Medulla oblongata (tissue), 1 donor: ENCODE results near the gene TAOK3.
"Not testable (repeated sequence)": the region's sequence is repeated elsewhere in the genome, so short reads cannot be mapped to it uniquely, and the experiment has no call there.

ENCODE experiments used
- DNase-seq: peaks from one replicate; pipeline ENCODE4 v3.0.0-alpha.2; 2015; ENCODE audit errors: extremely low spot score

Gene TAOK3

GRCh38 chr12:118337194-118337838 lies 35.4 kb downstream of the TAOK3 start:
- no peak for DNase-seq

- DNase-seq: no peak
These were observed 36.6 kb downstream of the TAOK3 start for GRCh38 chr12:118336123-118336522.

- no peak for DNase-seq
These were observed 37.7 kb downstream of the TAOK3 start for GRCh38 chr12:118334939-118335567.

- DNase-seq: no peak
These were observed 38.5 kb downstream of the TAOK3 start for GRCh38 chr12:118334241-118334640.

GRCh38 chr12:118332511-118332910 lies 40.2 kb downstream of the TAOK3 start:
- DNase-seq: no peak

- DNase-seq: peak; percentile 50
These were observed 42.2 kb downstream of the TAOK3 start for GRCh38 chr12:118330421-118331018.

GRCh38 chr12:118328486-118329330 lies 44.0 kb downstream of the TAOK3 start:
- DNase-seq: no peak

GRCh38 chr12:118327391-118327790 lies 45.3 kb downstream of the TAOK3 start:
- DNase-seq: no peak

- DNase-seq: no peak
These were observed 45.7 kb downstream of the TAOK3 start for GRCh38 chr12:118326991-118327390.

GRCh38 chr12:118325081-118325480 lies 47.6 kb downstream of the TAOK3 start:
- no peak for DNase-seq

GRCh38 chr12:118319627-118320026 lies 53.1 kb downstream of the TAOK3 start:
- DNase-seq: no peak

- no peak for DNase-seq
These were observed 54.0 kb downstream of the TAOK3 start for GRCh38 chr12:118318744-118319143.

- no peak for DNase-seq
These were observed 55.0 kb downstream of the TAOK3 start for GRCh38 chr12:118317729-118318128.

- no peak for DNase-seq
These were observed 56.9 kb downstream of the TAOK3 start for GRCh38 chr12:118315821-118316220.

- DNase-seq: no peak
These were observed 60.1 kb downstream of the TAOK3 start for GRCh38 chr12:118312578-118312977.

- peak; percentile 37 for DNase-seq
These were observed 61.0 kb downstream of the TAOK3 start for GRCh38 chr12:118311666-118312065.

- DNase-seq: no peak
These were observed 62.4 kb downstream of the TAOK3 start for GRCh38 chr12:118310320-118310719.

GRCh38 chr12:118308006-118308405 lies 64.7 kb downstream of the TAOK3 start:
- DNase-seq: not testable (repeated sequence)

- no peak for DNase-seq
These were observed 65.4 kb downstream of the TAOK3 start for GRCh38 chr12:118307069-118307954.

- DNase-seq: no peak
These were observed 68.6 kb downstream of the TAOK3 start for GRCh38 chr12:118304093-118304492.

GRCh38 chr12:118302053-118302452 lies 70.7 kb downstream of the TAOK3 start:
- DNase-seq: no peak
